ENCODE measurements around the gene CCT8.
A peak's percentile ranks its signal among the peaks of the same experiment; 100 is the strongest.

CCT8 gene

DNA sequence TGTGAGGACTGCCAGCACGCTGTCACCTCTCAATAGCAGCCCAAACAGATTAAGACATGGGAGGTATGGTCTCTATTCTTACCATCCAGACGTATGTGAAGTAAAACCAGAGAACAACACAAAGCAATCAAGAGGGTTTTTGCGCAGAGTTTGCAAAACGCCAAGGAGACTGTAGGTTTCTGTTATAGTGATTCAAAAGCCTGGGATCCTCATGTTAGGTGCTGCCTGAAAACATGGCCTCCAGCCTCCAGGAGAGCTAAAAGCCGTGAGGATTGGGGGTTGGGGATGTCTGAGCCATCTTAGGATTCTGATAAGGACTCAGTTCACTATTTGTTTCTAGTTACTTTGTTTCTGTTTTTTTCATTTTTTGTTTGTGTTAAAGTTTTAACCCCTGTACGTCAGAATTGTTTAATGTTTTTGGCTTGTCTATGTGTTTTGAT lies 4.2 kb upstream of the CCT8 start:
- peak in 1 of 2 donors; percentile 44 for DNase-seq

DNA sequence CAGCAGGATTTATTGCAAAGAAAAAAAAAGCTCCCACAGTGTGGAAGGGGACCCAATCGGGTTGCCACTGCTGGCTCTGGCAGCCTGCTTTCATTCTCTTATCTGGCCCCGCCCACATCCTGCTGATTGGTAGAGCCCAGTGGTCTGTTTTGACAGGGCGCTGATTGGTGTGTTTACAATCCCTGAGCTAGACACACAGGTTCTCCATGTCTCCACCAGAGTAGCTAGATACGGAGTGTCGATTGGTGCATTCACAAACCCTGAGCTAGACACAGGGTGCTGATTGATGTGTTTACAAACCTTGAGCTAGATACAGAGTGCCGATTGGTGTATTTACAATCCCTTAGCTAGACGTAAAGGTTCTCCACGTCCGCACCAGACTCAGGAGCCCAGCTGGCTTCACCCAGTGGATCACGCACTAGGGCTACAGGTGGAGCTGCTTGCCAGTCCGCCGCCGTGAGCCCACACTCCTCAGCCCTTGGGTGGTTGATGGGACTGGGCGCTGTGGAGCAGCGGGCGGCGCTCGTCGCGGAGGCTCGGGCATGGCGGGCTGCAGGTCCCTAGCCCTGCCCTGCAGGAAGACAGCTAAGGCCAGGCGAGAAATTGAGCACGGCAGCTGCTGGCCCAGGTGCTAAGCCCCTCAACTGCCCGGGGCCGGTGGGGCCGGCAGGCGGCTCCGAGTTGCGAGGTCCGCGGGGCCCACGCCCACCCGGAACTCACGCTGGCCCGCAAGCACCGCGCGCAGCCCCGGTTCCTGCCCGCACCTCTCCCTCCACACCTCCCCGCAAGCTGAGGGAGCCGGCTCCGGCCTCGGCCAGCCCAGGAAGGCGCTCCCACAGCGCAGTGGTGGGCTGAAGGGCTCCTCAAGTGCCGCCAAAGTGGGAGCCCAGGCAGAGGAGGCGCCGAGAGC lies 3.5 kb upstream of the CCT8 start:
- peak; percentile 67 to 72 for DNase-seq

DNA sequence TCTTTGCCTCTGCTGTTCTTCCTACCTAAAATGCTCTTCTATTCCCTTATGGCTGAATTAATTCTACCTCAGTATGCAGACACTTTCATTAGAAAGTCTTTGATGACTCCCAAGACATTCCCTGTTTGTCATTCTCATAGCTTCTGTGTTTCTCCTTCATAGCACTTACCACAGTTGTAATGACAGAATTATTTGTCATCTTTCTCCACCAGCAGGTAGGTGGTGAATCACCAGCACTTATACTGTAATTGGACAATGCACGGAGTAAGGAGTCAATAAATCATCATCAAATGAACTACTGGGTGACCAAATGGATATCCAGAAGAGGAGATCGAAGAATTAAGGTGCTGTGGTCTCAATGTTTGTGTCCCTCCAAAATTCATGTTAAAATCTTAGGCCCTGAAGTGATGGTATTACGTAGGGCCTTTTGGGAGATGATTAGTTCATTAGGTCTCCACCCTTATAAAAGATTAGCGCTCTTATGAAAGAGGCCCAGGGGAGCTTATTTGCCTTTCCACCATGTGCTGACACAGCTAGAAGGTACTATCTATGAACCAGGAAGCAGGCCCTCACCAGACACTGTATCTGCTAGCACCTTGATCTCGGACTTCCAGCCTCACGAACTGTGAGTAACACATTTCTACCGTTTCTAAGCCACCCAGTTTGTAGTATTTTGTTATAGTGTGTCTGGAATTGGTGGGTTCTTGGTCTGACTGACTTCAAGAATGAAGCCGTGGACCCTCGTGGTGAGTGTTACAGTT lies 2.4 kb upstream of the CCT8 start:
- DNase-seq = no peak

DNA sequence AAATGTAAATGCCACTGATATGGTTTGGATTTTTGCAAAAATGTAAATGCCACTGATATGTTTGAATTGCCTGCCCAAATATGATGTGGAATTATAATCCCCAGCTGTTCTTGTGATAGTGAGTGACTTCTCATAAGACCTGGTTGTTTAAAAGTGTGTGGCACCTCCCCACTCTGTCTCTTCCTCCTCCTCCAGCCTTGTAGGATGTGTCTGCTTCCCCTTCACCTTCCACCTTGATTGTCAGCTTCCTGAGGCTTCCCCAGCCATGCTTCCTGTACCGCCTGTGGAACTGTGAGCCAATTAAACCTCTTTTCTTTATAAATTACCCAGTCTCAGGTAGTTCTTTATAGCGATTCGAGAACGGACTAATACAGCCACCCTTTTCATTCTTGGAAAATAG lies 1.3 kb upstream of the CCT8 start:
- DNase-seq = no peak

DNA sequence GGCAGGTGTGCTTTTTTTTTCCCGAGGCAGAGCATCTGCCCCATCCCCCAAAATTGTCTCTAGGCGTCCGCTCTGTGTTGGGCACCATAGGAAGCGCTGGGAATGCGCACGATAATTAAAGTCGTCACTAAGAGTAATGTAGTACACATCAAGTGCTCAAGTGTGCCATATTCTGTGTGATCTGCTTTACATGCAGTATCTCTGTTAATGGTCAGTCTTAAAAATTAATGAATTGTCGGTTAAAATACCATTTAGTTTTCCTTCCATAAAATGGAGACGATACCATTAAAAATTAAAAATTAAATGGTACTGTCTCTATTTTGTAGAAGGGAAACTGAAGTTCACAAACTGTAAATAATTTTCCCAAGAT lies 544 bp upstream of the CCT8 start:
- DNase-seq = no peak

DNA sequence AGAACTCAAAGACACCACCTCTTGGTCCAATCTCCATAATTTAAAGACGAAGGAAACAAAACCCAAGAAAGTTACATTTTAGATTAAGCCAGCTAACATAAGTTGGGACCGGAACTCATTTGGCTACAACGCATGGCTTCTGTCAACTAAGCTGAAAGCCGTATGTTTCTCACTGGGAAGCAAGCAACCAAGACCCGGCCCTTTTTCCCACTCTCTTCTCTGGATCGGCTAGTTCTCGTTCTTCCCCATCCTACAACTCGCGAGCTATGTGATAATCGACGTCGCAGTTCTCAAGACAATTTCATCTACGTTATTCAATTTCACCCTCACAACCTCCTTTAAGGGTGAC lies 601 bp downstream of the CCT8 start:
- no peak for DNase-seq

DNA sequence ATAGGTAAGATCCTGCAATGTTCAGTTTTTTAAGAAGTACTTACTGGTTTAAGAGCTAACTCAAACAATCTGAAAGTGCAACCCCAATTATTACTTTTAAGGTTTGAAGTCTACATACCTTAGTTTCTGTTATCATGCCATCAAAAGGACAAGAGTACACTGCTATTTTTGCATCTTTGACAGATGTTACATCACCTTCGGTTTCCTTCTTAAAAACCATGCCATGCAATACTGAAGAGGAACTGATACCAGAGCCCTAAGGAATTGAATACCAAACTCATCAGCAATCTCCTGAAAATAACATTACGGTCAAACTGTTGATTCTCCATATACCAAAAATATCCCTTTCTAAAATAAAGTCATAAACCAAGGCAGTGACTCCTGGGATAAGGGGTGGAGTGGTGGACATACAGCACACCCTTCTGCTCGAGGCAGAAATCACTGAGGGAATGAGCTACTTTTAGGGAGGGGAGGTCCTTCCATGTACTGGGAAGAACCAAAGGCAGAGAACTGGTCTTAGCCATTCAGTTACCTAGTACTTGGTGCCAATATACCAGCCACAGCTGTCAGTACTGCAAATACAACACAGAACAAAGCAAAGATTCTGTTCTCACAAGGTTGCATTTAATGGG lies 8.5 kb downstream of the CCT8 start:
- no peak for DNase-seq

DNA sequence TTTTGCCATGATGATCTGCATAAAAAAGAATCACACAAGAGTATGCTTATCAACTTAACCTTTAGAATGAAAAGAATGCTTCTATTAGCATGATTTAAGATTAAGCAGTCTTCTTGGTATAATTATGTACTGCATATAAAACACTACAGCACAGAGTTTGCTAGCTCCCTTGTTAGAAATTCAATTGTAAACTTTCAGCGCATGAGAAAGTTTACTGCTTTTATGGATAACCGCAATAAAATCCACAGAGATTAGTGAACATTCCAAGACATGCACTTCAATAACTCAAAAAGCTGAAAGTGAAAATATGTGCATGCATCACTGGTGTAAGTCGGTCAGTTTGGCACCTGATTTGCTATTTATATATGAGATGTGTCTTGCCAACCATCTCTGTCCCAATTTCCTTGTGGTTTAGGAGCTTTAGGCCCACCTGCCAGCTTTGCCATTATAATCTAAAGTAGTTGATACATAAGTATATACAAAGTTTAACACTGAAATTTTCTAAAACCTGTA lies 16.9 kb downstream of the CCT8 start:
- no peak for DNase-seq

DNA sequence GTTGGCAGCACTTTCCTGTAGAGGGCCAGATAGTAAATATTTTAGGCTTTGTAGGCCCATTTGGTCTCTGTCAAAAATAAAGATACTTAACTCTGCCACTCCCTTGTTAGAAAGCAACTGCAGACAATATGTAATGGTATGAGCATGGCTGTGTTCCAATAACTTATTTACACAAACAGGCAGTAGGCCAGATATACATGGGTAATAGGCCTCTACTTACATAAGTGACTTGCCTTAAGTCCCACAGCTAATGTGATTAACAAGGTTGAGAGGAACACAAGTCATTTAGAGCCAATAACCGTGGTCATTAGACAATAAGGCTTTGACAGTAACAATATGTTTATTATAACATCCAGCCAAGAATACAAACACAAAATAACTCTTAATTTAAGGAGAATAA lies 17.4 kb downstream of the CCT8 start:
- no peak for DNase-seq

DNA sequence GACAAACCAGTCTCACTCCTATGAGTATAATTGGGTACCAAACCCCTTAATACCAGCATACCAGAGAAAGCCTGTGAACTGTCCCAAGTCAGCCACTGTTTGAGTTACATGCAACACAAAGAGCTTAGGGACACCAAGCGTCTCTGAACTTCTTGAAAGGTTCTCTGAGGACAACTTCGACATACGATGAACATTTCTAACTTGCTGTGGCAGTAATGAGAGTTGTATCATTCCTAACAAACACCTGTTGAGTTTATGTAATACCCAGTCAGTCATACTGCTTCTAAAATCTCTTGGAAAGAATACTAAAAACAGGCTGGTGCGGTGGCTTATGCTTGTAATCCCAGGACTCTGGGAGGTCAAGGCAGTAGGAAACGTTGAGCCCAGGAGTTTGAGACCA lies 18.4 kb downstream of the CCT8 start:
- no peak for DNase-seq

DNA sequence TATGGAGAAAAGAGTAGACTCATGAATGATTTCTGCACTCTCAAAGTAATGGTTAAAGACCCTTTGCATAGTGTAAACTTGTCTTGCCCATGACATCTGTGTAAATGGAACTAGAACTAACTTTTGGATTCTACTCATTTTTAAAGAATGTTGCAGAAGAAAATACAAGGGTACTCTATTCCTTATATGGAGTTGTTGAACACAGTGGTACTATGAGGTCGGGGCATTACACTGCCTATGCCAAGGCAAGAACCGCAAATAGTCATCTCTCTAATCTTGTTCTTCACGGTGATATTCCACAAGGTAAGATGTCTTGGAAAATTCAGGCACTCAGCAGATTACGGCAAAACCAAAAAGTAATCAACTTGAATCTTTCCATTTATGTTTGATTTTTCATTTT lies 19.8 kb downstream of the CCT8 start:
- DNase-seq = no peak

DNA sequence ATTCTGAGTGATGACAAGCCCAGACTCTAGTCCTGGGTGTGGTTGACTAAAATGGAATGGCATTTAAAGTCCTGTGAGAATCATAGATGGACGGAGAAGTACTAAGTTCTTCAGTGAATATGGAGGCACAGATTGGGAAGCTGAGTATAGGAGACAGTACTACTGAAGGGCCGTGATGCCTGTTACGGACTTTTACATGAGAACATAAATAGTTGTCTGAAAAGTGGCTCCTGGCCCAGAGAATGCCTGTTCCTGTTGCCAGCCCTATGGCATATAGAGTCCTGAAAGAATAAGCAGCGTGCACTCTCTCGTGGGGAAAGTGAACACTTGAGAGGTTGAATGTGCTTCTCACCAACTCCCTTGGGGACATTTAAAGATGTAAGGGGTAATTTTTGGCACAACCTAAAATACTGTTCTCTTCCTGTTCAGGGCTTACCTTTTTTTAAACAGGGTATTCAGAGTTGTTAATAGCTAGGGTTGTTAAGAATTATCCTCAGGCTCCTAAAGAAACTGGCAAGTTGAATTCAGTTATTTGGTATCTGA lies 20.4 kb downstream of the CCT8 start:
- no peak for DNase-seq

DNA sequence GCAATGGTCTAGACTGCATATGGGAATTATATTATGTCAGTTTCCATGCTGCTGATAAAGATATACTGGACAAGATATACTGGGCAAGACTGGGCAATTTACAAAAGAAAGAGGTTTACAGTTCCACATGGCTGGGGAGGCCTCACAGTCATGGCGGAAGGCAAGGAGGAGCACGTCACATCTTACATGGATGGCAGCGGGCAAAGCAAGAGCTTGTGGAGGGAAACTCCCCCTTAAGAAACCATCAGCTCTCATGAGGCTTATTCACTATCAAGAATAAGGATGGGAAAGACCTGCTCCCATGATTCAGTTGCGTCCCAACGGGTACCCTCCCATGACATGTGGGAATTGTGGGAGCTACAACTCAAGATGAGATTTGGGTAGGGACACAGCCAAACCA lies 21.2 kb downstream of the CCT8 start:
- no peak for DNase-seq

DNA sequence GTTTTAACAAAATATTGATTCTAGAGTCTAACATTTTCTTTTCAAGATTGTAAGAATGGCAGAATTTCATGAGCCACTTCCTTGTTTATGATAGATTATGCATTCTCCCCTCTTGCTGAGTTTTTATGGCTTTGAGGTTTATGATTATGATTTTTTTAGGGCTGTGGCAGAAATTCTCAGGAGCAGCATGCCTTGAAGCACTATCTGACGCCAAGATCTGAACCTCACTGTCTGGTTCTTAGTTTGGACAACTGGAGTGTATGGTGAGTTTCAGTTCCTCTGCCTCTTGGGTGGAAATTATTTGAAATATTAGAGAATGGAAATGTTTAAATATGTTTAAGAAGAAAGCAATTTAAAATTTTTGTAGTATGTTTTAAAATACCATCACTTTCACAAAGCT lies 38.8 kb downstream of the CCT8 start:
- DNase-seq = no peak

DNA sequence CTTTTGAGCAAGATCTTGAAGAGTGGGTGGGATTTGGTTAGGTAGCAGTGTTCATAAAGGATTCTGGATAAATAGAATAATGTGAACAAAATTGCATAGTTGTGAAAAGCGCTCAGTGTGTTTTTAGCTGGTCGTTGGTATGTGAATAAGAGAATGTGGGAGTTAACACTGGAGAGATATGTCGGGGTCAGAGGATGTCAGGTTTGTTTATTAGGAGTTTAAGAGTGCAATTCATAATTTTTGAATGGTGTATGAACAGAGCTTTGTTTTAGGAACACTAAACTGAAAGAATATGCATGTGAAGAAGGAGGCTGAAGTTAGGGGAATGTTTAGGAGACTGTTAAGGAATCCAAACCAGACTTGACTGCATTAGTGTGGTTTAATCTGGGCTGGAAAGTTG lies 39.6 kb downstream of the CCT8 start:
- no peak for DNase-seq

DNA sequence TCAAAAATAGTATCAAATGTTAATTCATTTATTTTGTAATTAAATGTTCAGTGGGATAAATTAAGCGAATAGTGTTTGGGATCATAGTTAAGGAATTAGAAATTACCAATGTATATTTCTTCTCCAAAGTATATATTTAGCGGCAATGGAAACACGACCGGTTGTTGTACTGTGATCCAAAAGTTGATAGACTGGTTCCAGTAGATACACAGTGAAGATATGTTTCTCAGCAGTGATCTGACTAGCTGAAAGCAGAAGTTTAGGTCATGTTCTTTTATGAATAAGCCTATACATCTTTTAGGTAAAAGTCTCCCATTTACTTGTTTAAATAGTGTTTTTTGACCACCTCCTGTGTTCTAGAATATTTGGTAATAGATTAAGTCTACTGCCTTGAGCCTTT lies 40.1 kb downstream of the CCT8 start:
- no peak for DNase-seq

DNA sequence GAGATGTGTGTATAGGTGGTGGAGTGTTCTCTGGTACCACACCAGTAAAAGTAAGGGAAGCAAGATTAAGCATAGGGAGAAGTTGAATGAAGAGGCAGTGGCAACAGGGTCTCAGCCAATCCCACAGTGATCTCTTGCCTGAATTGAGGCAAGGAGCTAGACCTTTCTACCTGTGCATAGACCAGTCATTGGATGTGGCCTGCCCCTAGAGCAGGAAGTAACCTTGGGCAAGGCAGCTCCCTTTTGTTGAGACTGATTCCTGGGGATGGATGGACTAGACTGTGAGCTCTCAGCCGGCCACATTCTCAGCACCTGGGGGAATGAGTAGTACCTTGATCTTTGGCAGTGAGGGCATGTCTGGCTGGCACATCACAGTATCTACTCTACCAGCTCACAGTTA lies 42.5 kb downstream of the CCT8 start:
- DNase-seq = no peak

DNA sequence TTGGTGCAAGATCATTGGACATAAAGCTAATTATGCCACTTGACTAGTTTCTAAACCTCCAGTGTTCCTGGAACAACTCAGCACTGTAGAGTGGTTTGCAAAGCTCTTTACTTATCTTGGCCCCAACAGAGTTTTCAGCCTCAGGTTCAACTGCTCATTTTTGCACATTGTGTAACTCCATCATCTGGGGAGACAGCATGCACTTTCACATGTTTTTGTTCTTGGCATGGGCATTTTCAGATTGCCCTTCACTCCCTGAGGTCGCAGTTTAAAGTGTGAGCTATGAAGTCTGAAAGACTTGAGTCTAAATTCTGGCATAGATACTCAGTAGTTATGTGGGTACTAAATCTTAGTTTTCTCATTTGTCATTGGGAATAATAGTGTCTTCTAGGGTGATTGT lies 43.9 kb downstream of the CCT8 start:
- no peak for DNase-seq

DNA sequence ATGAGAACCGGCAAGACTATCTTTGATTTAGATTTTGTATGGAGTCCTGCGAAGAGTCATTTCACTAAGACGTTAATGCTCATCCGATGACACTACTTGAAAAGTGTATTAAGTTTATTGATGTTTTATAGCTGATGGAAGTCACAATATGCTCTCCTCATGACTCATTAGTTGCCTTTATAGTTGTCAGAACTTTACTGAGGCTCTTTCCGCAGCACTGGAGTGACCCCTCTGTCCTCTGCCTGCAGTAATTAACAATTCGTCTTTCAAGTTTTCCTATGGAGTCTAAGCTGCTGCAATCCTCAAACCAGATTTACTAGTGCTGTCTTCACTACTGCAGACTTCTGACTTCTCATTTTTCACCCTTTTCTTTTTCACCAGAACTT lies 48.1 kb downstream of the CCT8 start:
- DNase-seq = no peak

DNA sequence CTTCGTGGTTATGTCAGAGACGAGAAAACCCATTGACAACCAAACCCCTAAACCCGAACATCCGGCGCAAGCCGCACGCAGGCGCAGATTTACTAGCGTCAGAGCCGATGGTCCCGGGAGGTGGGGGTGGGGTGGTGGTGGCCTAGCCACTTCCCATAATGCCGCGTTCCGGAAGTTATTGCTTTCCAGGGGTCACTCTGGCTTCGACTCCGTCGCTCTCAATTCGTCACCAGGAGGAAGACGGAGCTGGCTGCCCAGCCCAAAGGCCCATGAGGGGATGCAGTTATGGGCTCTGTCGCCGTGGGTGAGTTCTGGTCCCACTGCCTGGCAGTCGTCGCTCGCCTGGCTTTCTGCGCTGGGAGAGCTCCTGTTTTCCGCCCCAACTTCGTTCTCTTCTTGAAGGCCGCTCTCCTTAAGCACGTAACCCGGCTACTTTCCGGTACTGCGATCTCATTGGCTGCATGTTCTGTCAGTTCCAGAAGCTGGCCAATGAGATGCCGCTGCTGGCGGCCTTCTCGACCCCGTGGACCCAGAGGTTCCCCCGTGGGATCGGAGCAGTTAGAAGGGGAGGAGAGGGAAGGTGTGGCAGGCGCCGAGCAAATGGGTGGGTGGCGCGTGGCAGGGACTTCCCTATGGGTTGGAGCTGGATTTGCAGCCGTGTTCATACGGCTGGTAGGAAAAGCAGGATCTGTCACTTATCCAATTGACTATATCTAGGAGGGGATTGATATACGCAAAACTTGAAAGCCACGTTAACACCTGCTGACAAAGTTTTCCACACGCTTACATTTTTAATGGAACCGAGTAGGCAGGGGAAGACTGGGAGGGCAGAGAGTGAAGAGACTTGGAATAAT lies 48.7 kb downstream of the CCT8 start, which contains the start of gene USP16:
Gene USP16 (plus strand): TSS at position 195 of the 854 bp plus-strand sequence. CDS start 3,246 bp downstream, outside the sequence.
- peak; percentile 92 to 93 for DNase-seq

DNA sequence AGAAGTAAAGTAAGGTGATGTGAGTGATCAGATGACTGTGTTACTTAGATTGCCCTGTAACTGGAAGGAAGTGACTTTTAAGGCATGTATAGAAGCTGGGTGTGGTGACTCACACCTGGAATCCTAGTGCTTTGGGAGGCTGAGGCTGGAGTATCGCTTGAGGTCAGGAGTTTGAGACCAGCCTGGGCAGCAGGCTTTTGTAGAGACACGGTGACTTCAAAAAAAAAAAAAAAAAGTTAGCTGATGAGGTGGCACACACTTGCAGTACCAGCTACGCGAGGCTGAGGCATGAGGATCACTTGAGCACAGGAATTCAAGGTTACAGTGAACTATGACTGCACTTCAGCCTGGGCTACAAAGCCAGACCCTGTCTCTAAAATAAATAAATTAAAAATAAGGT lies 51.3 kb downstream of the CCT8 start:
- DNase-seq = no peak

DNA sequence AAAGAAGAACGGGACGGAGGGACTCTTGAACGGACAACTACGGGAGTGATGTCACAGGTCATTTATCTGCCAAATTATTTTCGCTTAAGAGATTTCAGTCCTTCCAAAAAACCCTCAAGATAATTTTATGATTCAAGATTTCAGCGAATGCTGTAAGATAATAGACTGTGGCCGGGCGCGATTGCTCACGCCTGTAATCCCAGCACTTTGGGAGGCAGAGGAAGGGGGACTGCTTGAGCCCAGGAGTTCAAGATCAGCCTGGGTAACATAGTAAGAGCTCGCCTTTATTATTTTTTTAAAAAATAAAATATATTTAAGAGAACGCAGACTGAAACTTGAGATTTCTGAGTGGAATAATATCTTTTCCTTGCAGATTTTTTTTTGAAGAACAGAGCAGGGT lies 54.9 kb downstream of the CCT8 start:
- no peak for DNase-seq
